GM18867 (cell line): Measurements from ENCODE around the gene FANCG.

Experiments used
- ATAC-seq: cut with Tn5 transposase; IDR thresholded peaks from one replicate; pipeline ENCODE4 v1.9.1; 2021; ENCODE audit warnings: mild to moderate bottlenecking, moderate library complexity; ENCODE audit not compliant: unreplicated experiment

FANCG gene

GRCh38 chr9:35027374-35027773 lies 52.4 kb downstream of the FANCG start:
- no peak for ATAC-seq

DNA sequence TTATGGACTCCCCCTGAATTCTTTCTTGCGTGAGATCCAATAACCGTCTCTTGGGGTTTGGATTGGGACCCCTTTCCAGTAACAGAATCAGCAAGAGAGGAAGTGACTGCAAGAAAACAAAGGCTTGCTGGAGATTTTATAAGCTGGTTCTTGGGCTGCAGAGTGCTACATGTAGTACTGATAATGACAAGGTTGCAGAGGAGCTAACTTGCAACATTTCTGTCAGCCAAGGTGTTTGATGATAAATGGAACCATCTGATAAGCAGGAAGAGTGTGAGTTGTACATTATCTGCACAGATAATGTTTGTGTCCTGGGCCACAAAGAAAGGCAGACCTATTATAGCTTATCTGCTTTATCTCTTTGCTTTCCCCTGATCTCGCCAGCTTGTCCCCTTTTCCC lies 53.1 kb downstream of the FANCG start:
- ATAC-seq, result no peak
